ENCODE results near the gene ADTRP. TPM values are rescaled to one million over a fixed set of nuclear protein-coding genes. Genes with fewer than 3 reads are reported as not detected.

The ADTRP gene
- total RNA-seq, 2 donors from 2014 or later: 33.5 to 75.2 TPM

- DNase-seq (ENCODE audit: low spot score in 2 of 2) (peak in 1 of 2 donors; percentile 54), ATAC-seq (peak; percentile 8 to 40)
- Mint-ChIP-seq H3K9me3 (peaks cover 13 to 17% of the 10 kb centered on the region in 2 donors), H3K27ac (peak overlapping the region; percentile 93 to 99), H3K36me3 (peaks cover 37 to 46% of the 10 kb centered on the region in 2 donors)
Measured at GRCh38 chr6:11730641-11731040, 48.0 kb downstream of the ADTRP start.

- ATAC-seq (peak; percentile 64), DNase-seq (ENCODE audit: low spot score in 2 of 2) (peak; percentile 62 to 70)
- H3K27ac Mint-ChIP-seq: peak overlapping the region; percentile 93 to 99
- H3K36me3 Mint-ChIP-seq: peaks cover 47 to 53% of the 10 kb centered on the region in 2 donors
- H3K9me3 Mint-ChIP-seq: peaks cover 13 to 14% of the 10 kb centered on the region in 2 donors
Measured at GRCh38 chr6:11729076-11729475, 49.5 kb downstream of the ADTRP start.

GRCh38 chr6:11727998-11728961, 50.3 kb downstream of the ADTRP start:
- peak overlapping the region; percentile 93 to 99 for H3K27ac Mint-ChIP-seq
- DNase-seq (ENCODE audit: low spot score in 2 of 2) (no peak), ATAC-seq (peak; percentile 32 to 53)
- peaks cover 8 to 9% of the 10 kb centered on the region in 2 donors for H3K9me3 Mint-ChIP-seq
- peaks cover 47 to 53% of the 10 kb centered on the region in 2 donors for H3K36me3 Mint-ChIP-seq

- DNase-seq (ENCODE audit: low spot score in 2 of 2) (no peak), ATAC-seq (no peak)
- Mint-ChIP-seq H3K36me3 (peaks cover 50 to 56% of the 10 kb centered on the region in 2 donors), H3K9me3 (peaks cover 4 to 5% of the 10 kb centered on the region in 2 donors), H3K27ac (peak overlapping the region; percentile 93 to 99)
Measured at GRCh38 chr6:11727346-11727997, 51.1 kb downstream of the ADTRP start.

GRCh38 chr6:11724286-11724685, 54.3 kb downstream of the ADTRP start:
- H3K9me3 Mint-ChIP-seq: peaks cover 6 to 7% of the 10 kb centered on the region in 2 donors
- H3K36me3 Mint-ChIP-seq: peaks cover 68 to 77% of the 10 kb centered on the region in 2 donors
- ATAC-seq (no peak), DNase-seq (ENCODE audit: low spot score in 2 of 2) (no peak)
- H3K27ac Mint-ChIP-seq: peak overlapping the region; percentile 48 to 99

- ATAC-seq (peak; percentile 14 to 66), DNase-seq (ENCODE audit: low spot score in 2 of 2) (no peak)
- H3K9me3 Mint-ChIP-seq: peaks cover 7 to 9% of the 10 kb centered on the region in 2 donors
- H3K36me3 Mint-ChIP-seq: peaks cover 66 to 90% of the 10 kb centered on the region in 2 donors
- H3K27ac Mint-ChIP-seq: peak overlapping the region; percentile 88 to 99
Measured at GRCh38 chr6:11722805-11723631, 55.6 kb downstream of the ADTRP start.

- peaks cover 7 to 9% of the 10 kb centered on the region in 2 donors for H3K9me3 Mint-ChIP-seq
- H3K36me3 Mint-ChIP-seq: peaks cover 65 to 91% of the 10 kb centered on the region in 2 donors
- peak overlapping the region; percentile 51 to 99 for H3K27ac Mint-ChIP-seq
- ATAC-seq: peak in 1 of 2 donors; percentile 20
- DNase-seq (ENCODE audit: low spot score in 2 of 2): no peak
Measured at GRCh38 chr6:11722220-11722619, 56.4 kb downstream of the ADTRP start.

- peak overlapping the region in 1 of 2 donors; percentile 87 for H3K27ac Mint-ChIP-seq
- peak in 1 of 2 donors; percentile 15 for ATAC-seq
- no peak for DNase-seq (ENCODE audit: low spot score in 2 of 2)
- H3K36me3 Mint-ChIP-seq: peaks cover 51 to 87% of the 10 kb centered on the region in 2 donors
- peaks cover 7 to 12% of the 10 kb centered on the region in 2 donors for H3K9me3 Mint-ChIP-seq
Measured at GRCh38 chr6:11718463-11718862, 60.1 kb downstream of the ADTRP start.

GRCh38 chr6:11718031-11718430, 60.6 kb downstream of the ADTRP start:
- Mint-ChIP-seq H3K27ac (peak overlapping the region in 1 of 2 donors; percentile 87), H3K9me3 (peaks cover 7 to 12% of the 10 kb centered on the region in 2 donors), H3K36me3 (peaks cover 51 to 87% of the 10 kb centered on the region in 2 donors)
- DNase-seq (ENCODE audit: low spot score in 2 of 2) (no peak), ATAC-seq (no peak)

GRCh38 chr6:11714798-11715285, 63.8 kb downstream of the ADTRP start:
- Mint-ChIP-seq H3K36me3 (peaks cover 55 to 88% of the 10 kb centered on the region in 2 donors), H3K9me3 (peaks cover 5 to 11% of the 10 kb centered on the region in 2 donors), H3K27ac (peak overlapping the region; percentile 96 to 97)
- ATAC-seq (no peak), DNase-seq (ENCODE audit: low spot score in 2 of 2) (no peak)

- Mint-ChIP-seq H3K9me3 (peaks cover 5 to 12% of the 10 kb centered on the region in 2 donors), H3K27ac (peak overlapping the region; percentile 96 to 97), H3K36me3 (peaks cover 50 to 85% of the 10 kb centered on the region in 2 donors)
- ATAC-seq: peak; percentile 36 to 62
- DNase-seq (ENCODE audit: low spot score in 2 of 2): no peak
Measured at GRCh38 chr6:11714116-11714797, 64.3 kb downstream of the ADTRP start.

- H3K27ac Mint-ChIP-seq: peak overlapping the region; percentile 96 to 100
- H3K36me3 Mint-ChIP-seq: peaks cover 48 to 84% of the 10 kb centered on the region in 2 donors
- DNase-seq (ENCODE audit: low spot score in 2 of 2): peak in 1 of 2 donors; percentile 67
- ATAC-seq: peak; percentile 23 to 52
- H3K9me3 Mint-ChIP-seq: peaks cover 16 to 17% of the 10 kb centered on the region in 2 donors
Measured at GRCh38 chr6:11712760-11713159, 65.8 kb downstream of the ADTRP start.

- DNase-seq (ENCODE audit: low spot score in 2 of 2) (no peak), ATAC-seq (peak; percentile 43 to 56)
- peaks cover 18 to 21% of the 10 kb centered on the region in 2 donors for H3K9me3 Mint-ChIP-seq
- H3K36me3 Mint-ChIP-seq: peaks cover 42 to 84% of the 10 kb centered on the region in 2 donors
- peak overlapping the region; percentile 96 to 100 for H3K27ac Mint-ChIP-seq
Measured at GRCh38 chr6:11711984-11712711, 66.5 kb downstream of the ADTRP start.

- DNase-seq (ENCODE audit: low spot score in 2 of 2) (peak; percentile 67 to 73), ATAC-seq (peak; percentile 61 to 66)
- Mint-ChIP-seq H3K36me3 (peaks cover 39 to 82% of the 10 kb centered on the region in 2 donors), H3K27ac (peak overlapping the region; percentile 96 to 100), H3K9me3 (peaks cover 22 to 26% of the 10 kb centered on the region in 2 donors)
Measured at GRCh38 chr6:11711003-11711983, 67.3 kb downstream of the ADTRP start.

Data from activated naive CD4-positive, alpha-beta T cell treated with anti-CD3 and anti-CD28 coated beads, Interleukin-2, amount 50 U/mL, for 72 hours (primary cell).